ENCODE results near the gene CDH13. TPM values are rescaled to one million over a fixed set of nuclear protein-coding genes. Genes with fewer than 3 reads are reported as not detected.

CDH13 gene
- total and polyA plus RNA-seq, 10 of the 15 experiments (the other 5 are each of a cell fraction or from before 2014, with no cell fraction given) = under 0.01 to 0.05 TPM; not detected in 8

DNA sequence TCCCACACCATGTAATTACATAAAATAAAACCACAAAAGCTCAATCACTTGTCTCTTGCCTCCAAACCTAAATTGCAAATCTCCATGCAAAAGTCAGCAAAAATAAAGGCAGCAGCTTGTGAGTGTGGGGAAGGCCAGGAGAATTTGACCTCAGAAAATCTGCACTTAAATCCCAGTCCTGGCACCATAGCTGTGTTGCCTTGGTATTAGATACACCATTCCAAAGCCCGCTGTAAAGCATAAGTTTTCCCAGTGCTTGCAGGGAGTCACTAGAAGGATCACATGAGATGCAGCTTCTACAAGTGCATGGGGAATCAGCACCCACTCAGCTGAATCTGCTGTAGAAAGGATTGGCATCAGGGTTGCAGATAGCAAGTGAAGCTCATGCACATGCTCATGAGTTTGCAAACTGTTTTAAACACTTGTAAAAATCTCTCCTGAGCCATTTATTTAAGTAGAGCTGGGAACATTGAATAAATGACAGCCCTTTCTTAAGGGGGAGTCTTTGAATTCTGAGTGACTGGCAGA, 686.0 kb downstream of the CDH13 start:
- no peak overlapping the region for H3K9ac ChIP-seq (ENCODE audit: control insufficient read depth, insufficient read depth, low read length)
- no peak for ATAC-seq
- no peaks in the 10 kb centered on the region for H4K20me1 ChIP-seq (ENCODE audit: control insufficient read depth, insufficient read depth)
- ChIA-PET CTCF (no interaction called here), POLR2A (no interaction called here), SMC1A (ENCODE audit: uncharacterized antibody, unreplicated experiment) (no interaction called here), RAD21 (ENCODE audit: unreplicated experiment) (no interaction called here)
- no peak overlapping the region for H3K4me2 ChIP-seq (ENCODE audit: control insufficient read depth, insufficient read depth)
- TF ChIP-seq, protein P1, sequence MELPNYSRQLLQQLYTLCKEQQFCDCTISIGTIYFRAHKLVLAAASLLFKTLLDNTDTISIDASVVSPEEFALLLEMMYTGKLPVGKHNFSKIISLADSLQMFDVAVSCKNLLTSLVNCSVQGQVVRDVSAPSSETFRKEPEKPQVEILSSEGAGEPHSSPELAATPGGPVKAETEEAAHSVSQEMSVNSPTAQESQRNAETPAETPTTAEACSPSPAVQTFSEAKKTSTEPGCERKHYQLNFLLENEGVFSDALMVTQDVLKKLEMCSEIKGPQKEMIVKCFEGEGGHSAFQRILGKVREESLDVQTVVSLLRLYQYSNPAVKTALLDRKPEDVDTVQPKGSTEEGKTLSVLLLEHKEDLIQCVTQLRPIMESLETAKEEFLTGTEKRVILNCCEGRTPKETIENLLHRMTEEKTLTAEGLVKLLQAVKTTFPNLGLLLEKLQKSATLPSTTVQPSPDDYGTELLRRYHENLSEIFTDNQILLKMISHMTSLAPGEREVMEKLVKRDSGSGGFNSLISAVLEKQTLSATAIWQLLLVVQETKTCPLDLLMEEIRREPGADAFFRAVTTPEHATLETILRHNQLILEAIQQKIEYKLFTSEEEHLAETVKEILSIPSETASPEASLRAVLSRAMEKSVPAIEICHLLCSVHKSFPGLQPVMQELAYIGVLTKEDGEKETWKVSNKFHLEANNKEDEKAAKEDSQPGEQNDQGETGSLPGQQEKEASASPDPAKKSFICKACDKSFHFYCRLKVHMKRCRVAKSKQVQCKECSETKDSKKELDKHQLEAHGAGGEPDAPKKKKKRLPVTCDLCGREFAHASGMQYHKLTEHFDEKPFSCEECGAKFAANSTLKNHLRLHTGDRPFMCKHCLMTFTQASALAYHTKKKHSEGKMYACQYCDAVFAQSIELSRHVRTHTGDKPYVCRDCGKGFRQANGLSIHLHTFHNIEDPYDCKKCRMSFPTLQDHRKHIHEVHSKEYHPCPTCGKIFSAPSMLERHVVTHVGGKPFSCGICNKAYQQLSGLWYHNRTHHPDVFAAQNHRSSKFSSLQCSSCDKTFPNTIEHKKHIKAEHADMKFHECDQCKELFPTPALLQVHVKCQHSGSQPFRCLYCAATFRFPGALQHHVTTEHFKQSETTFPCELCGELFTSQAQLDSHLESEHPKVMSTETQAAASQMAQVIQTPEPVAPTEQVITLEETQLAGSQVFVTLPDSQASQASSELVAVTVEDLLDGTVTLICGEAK (IDR thresholded peaks at IDR 0.05; ENCODE audit: borderline replicate concordance) = no peak
- TF ChIP-seq SIX5 (IDR thresholded peaks at IDR 0.05; ENCODE audit: low read depth, low read length, severe bottlenecking) (no peak), TBL1XR1 (IDR thresholded peaks at IDR 0.05; ENCODE audit: low read depth, low read length) (no peak), NR2C1 (IDR thresholded peaks at IDR 0.05) (no peak), RAD51 (IDR thresholded peaks at IDR 0.05) (no peak), ZSCAN29 (IDR thresholded peaks at IDR 0.05) (no peak), TAF1 (IDR thresholded peaks at IDR 0.05; ENCODE audit: borderline replicate concordance, low read depth, low read length) (no peak), PAX5 (IDR thresholded peaks at IDR 0.05; ENCODE audit: borderline replicate concordance, low read depth, low read length) (no peak), BCL11A (IDR thresholded peaks at IDR 0.05; ENCODE audit: low read depth, low read length) (no peak), ATF2 (IDR thresholded peaks at IDR 0.05; ENCODE audit: low read length) (no peak), JUNB (IDR thresholded peaks at IDR 0.05) (no peak), MTA2 (IDR thresholded peaks at IDR 0.05; ENCODE audit: low read depth) (no peak), KLF5 (IDR thresholded peaks at IDR 0.05; ENCODE audit: partially characterized antibody) (no peak), STAT3 (IDR thresholded peaks at IDR 0.05; ENCODE audit: low read depth, low read length) (no peak)
- no peak overlapping the region for H3K4me3 ChIP-seq
- no peak for DNase-seq (ENCODE audit: low read depth, low spot score)
- no peak overlapping the region for H3K27ac ChIP-seq (ENCODE audit: control insufficient read depth, insufficient read depth)
- H2AFZ ChIP-seq (ENCODE audit: control insufficient read depth, low read depth, low read length) = no peak overlapping the region
- 64% methylated on average over 1 of the region's 1 CpG for WGBS (ENCODE audit: insufficient coverage, insufficient replicate concordance, low lambda C conversion rate, missing lambda C conversion rate)
- H3K79me2 ChIP-seq (ENCODE audit: control insufficient read depth, insufficient read depth, low read length) = no peaks in the 10 kb centered on the region
- no TSS peak for BruUV-seq (replicated peaks)
- H3K36me3 ChIP-seq (ENCODE audit: control insufficient read depth in 2 of 2, insufficient read depth in 2 of 2, low read length in 1 of 2) = no peaks in the 10 kb centered on the region
- no peaks in the 10 kb centered on the region for H3K9me3 ChIP-seq (replicated peaks; ENCODE audit: control insufficient read depth, insufficient read depth, low read length)
- H3K27me3 ChIP-seq (replicated peaks in 1 of 2; ENCODE audit: control insufficient read depth in 2 of 2, insufficient read depth in 2 of 2, low read length in 1 of 2) = no peaks in the 10 kb centered on the region
- no peak for FAIRE-seq
- H3K4me1 ChIP-seq (ENCODE audit: control insufficient read depth, insufficient read depth, low read length) = no peaks in the 10 kb centered on the region
- intact Hi-C loops (cut with micrococcal nuclease; ENCODE audit: unreplicated experiment) = no loop called here
- in situ Hi-C loops (cut with MboI) = no loop called here
